NCI-H2171 treated with DMSO at 0.1 percent for 48 hours (cell line): ENCODE results near the gene PANK2.
"Not testable (repeated sequence)": the region's sequence is repeated elsewhere in the genome, so short reads cannot be mapped to it uniquely, and the experiment has no call there.

Experiments
- DNase-seq: peaks from one replicate; lab custom pipeline; 2025; lab: John Stamatoyannopoulos, UW

PANK2 gene

DNA sequence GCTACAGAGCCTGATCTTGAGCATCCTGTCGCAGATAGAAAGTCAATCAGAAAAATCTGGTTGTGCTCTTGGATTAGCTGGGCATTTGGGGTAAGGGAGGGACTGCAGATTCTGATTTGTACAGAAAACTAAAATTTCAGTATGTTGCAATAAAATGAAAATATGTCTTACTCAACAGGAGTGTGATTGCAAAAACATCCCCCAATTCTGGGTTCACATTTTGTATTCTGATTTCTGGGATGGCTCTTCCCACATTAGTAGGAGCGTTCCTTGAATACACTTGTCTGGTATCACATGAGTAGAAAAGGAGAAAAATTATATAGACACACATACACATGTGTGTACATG is 40.5 kb downstream of the PANK2 start:
- DNase-seq: no peak

DNA sequence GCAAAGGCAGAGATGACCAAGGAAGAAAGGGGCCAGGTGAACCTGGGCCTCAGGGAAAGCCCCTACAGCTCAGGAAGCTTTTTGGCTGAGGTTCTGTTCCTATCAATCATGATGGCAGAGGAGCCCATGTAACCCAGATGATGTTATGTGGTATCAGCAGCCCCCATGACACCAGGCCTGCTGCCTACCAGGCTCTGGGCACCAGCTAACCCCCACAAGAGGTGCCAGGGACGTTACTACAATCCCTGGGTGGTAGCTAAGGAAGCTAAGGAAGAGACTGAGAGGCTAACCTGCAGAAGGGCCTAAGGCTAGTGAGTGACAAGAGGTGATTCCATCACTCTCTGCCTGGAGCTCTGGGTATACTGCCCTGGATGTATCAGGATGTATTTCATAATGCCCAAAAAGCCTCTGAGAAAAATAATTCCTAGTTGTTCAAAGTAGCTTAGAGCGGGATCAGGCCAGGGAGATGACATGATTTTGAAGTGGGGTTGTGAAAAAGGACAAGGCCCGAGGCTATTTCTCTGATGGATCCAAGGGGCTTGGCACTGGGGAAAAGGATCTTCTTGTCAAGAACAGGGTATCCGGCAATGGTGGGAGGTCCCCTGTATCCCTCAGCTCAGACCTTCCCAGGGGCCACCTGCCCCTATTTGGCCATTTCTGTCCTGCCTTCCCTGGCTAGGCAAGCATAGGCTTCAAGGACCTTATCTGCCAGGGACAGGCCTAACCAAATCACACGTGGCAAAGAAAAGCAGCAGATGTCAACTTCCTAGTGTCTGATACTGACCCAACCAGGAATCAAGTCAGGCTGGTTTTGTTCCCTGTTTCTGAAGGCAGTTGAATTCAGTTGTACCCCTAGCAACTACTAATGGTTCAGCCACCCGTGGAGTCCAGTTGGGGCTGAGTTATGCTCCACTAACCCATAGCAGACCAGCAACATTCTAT is 41.3 kb downstream of the PANK2 start:
- no peak for DNase-seq

DNA sequence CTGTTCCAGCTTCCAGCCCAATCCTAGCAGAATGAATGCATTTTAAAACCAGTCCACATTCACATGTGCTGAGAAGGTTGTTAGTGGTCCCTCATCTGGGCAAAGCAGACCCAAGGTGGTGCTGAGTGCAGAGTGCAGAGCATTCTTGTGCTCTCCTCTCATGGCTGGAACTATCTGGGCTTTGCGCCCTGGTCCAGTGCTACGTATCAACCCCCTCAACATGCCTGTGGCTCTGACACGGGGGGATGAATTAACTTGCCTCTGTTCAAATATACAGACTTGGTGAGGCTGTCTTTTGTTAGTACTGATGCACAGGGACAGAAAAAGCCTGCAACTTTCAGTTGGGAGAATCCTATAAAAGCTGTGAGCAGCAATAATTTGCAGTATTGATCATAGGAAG is 42.5 kb downstream of the PANK2 start:
- no peak for DNase-seq

DNA sequence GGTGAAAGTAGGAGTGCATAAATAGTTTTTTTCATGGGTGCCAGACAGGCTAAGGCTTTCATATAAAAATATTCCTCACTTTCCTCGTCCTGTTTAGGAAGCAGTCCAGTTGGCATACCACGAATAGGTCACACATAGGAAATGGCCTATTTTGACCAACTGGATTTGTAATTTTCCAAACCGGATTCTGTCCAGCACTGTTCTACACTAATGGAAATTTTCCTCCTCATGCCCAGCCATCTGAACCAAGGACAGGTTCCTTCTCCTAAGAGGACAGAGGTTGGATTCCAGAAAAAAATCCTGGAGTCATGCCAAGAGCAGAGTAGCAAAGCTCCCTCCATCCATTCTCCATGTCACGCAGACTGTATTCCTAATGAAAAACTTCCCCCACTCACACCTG is 43.1 kb downstream of the PANK2 start:
- peak; percentile 28 for DNase-seq

DNA sequence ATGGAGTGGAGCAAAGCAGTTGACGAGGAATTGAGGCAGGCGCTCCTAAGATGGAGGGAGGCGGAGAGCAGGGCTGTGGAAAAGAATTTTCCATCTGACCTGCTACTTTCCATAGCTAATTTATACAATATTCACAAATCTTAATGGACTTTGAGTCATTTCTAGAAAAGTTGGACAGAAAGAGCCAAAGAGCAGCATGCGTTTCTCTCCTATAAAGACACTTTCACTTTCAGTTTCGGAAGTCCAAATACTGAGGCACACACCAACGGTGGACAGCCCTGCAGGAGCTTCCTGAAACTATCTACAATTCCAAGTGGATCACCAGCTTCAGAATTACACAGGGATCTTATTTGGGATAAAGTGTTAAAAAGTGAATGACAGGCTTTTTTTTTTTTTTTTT is 43.5 kb downstream of the PANK2 start:
- no peak for DNase-seq

DNA sequence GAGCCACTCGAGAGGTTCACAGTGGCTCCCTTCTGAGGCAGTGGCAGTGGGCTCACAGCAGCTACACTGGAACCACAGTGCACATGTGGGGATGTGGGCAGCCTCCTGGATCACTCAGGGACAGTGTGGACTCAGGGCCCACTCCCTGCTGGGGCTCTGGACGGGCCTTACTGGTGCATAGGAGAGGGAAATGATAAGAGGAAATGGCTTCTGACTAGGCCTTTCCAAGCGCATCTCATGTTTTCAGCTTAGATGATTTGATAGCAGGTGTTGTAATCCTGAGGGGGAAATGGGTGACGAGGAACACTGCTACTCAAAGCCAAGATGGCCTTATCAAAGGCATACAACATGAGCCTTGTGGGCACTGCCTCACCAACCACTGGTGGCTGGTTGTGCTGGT is 44.0 kb downstream of the PANK2 start:
- DNase-seq: no peak

DNA sequence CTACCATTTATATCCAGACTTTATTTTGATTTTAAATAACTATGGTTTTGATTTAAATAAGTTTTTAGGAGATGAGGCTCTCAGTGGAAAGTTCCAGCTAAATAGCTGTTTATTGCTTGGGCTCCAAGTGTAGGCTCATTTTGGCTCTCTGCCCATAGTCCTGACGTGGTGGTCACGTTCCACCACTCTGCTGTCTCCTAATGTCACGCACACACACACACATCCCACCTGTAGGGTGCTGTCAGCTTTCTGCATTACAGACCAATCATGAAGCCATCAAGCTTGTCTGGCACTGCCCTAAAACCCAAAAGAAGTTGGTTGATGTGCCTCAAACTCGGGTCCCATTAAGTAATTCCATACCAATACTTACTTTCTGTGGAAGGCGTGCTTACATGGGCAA is 45.4 kb downstream of the PANK2 start:
- no peak for DNase-seq

DNA sequence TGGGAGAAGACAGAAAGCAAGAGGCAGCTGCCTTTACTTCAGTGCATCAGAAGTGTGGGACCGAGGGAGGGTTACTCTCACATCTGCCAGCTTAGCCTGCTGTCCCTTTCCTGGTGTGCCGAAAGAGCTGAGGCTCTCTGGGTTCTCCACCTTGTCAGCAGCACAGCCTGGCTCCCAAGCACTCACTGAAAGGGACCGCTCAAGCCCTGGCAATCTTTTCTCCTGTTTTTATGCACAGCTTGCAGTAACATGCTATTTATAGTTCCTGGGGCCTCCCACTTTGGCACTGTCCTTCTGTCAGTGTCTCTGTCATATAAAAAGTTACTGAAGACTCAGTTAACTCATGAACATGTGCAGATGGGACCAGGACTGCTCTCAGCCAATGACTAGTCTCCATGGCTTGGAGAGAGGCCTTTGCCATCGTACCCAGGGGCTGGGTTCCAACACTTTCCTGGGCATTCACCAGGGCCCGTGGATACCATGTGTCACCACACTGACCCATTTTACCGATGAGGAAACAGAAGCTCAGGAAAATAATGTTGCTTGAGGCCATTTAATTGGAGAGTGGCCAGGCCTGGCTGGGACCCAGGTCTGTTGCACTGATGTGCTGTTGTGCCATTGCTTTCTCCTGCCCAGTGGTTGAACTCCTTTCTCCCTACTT is 46.2 kb downstream of the PANK2 start:
- DNase-seq: peak; percentile 79

DNA sequence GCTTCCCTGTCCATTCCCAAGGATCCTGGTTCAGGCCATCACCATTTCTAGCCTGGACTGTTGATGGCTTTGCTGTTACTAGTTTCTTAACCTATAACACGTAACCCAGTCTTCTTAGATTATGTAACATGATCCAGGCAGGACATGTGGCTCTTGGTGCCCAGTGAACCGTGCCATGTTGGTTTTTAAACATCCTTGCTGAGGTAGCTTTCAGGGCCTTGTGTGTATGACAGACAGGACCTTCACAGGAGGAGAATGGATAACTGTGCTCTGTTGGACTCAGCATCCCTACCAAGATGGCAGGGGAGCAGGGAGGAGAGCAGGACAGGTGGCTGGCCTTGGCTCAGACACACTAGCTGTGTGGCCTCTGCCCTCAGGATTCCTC is 46.8 kb downstream of the PANK2 start:
- DNase-seq: peak; percentile 76

DNA sequence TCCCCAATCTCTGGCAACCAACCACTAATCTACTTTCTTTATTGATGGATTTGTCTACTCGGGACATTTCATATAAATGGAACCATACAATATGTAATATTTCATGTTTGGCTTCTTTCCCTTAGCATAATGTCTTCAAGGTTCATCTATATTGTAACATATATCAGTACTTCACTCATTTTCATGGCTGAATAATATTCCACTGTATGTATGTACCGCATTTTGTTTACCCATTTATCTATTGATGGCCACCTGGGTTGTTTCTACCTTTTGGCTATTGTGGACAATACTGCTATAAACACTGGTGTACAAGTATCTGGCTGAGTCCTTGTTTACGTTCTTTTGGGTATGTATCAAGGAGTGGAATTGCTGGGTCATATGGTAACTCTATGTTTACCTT is 48.4 kb downstream of the PANK2 start:
- DNase-seq: no peak

DNA sequence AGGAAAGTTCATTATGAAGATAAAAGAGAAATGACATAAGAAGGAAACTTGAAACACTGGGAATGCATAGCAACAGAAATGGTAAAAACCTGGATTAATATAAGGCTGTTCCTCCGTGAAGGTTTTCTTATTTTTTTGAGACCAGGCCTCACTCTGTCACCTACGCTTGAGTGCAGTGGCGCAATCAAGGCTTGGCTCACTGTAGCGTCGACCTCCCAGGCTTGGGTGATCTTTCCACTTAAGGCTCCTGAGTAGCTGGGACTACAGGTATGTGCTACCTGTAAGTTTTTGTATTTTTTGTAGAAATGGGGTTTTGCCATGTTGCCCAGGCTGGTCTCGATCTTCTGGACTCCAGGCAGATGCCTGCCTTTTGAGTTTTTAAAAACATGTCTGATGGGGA is 51.7 kb downstream of the PANK2 start:
- no peak for DNase-seq

DNA sequence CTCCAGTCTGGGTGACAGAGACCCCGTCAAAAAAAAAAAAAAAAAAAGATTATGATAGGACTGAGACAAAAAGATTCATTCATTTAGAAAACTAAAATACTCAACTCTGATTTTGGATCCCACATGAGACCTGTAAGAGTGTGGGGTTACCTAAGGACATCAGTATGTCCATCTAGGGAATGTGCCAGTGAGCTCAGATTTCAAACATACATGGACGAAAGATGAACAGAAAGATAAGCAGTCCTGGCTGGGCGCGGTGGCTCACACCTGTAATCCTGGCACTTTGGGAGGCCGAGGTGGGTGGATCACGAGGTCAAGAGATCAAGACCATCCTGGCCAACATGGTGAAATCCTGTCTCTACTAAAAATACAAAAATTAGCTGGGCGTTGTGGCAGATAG is 57.5 kb downstream of the PANK2 start:
- not testable (repeated sequence) for DNase-seq

DNA sequence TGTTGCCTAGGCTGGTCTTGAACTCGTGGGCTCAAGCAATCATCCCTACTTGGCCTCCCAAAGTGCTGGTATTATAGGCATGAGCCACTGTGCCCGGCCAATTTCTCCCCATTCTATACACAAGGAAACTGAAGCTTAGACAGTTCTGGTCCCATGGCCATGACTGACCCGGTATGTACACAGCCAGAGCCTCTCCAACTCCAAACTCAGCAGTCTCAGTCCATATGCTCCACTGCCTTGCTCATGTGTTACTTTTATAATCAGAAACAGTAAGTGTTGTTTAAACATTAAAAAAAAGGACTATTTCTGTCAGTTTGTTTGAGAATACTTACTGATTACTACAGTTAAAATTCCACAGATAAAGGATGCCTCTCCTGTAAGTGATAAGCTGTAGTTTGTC is 75.5 kb downstream of the PANK2 start:
- no peak for DNase-seq

DNA sequence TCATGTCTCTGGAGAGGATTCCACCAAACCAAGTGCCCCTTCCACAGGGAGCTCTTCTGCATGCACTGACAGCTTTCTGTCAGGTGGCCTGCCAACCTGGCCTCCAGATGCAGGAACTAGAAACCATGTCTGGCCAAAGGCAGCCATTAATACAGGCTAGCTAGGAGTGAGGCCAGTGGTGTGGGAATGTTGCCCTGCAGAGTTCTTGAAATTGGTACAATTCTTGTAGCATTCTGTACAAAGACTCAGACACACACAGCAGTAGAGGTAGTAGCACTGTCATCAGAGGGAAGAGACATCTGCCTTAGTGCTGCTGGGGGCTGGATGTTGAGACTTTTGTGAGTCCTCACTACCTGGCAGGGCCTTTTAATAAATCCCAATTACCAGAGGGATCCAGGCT is 77.4 kb downstream of the PANK2 start:
- DNase-seq: no peak

DNA sequence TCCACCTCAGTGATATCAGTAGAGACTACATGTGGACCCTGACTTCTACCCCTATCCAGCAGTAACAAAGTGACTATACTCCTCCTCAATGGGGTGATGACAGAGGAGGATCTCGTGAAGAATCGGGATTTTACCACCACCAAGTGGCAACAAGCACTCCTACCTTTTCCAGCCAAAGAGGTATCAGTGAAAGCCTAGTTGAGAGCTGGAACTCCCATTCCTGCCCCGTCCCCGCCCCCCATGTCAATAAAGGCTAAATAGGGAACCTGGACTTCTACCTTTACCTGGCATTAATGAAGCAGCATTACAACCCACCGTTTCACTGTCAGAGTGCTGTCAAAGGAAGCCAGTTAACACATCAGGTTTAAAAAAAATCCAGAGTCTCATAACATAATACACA is 80.8 kb downstream of the PANK2 start:
- DNase-seq: no peak

DNA sequence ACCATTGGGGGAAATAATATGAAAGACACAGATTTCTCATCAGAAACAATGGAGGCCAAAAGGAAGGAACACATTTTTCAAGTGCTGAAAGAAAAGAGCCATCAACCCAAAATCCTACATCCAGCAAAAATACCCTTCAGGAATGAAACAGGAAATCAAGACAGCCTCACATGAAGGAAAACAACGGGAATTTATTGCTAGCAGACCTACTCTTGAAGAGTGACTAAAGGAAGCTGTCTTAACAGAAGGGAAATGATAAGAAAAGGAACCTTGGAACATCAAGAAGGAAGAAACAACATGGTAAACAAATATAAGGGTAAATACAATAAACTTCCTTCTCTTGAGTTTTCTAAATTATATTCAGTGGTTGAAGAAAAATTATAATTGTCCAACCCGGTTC is 82.0 kb downstream of the PANK2 start:
- no peak for DNase-seq

DNA sequence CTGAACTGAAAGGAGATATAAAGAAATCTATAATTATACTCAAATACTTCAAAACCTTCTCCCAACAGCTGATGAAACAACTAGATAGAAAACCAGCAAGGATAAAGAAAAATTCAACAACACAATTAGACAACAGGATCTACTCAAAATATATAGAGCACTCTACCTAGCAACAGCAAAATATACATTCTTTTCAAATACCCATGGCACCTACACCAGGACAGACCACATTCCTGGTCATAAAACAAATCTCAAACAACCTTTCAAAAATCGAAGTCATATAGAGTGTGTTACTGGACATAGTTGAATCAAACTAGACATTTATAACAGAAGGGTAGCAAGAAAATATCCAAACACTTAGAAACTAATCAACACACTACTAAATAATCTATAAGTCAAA is 83.0 kb downstream of the PANK2 start:
- DNase-seq: no peak

DNA sequence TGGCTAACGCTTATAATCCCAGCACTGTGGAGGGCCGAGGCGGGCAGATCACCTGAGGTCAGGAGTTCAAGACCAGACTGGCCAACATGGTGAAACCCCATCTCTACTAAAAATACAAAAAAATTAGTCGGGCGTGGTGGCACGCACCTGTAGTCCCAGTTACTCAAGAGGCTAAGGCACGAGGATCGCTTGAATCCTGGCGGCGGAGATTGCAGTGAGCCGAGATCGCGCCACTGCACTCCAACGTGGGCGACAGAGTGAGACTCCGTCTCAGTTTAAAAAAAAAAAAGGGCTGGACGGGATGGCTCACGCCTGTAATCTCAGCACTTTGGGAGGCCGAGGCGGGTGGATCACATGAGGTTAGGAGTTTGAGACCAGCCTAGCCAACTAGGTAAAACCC is 83.4 kb downstream of the PANK2 start:
- not testable (repeated sequence) for DNase-seq

DNA sequence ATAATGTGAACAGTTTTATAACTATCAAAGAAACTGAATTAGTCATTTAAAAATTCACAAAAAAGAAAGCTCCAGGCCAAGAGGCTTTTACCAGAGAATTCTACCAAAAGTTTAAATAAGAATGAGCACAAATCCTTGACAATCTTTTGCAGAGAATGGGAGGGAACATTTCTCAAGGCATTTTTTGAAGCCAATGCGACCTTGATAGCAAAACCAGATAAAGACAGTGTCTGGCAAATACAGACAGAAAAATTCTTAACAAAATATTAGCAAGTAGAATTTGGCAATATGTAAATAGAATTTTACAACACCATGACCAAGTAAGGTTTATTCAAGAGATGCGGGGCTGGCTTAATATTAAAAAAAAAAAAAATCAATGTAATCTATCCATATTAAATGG is 84.5 kb downstream of the PANK2 start:
- no peak for DNase-seq

DNA sequence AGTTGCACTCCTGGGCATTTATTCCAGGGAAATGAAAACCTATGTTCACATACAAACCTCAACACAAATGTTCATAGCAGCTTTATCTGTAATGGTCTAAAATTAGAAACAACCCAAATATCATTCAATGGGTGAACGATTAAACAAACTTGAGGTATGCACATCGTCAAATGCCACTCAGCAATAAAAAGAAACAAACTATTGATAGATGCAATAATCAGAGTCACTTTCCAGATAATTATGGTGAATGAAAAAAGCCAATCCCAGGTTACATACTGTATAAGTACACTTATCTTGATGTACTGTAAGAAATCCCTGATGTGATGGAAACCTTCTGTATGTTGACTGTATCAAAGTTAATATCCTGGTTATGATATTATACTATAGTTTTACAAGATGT is 87.3 kb downstream of the PANK2 start:
- no peak for DNase-seq
